HG02970 (cell line): ENCODE results near the gene CATSPER1.

Experiments used
- ATAC-seq: cut with Tn5 transposase; IDR thresholded peaks from one replicate; pipeline ENCODE4 v1.9.1; 2021; ENCODE audit warnings: mild to moderate bottlenecking, moderate library complexity, moderate number of reproducible peaks; ENCODE audit not compliant: unreplicated experiment, low FRiP score

CATSPER1 gene

GRCh38 chr11:66006134-66006890, 20.0 kb downstream of the CATSPER1 start:
- no peak for ATAC-seq

- ATAC-seq = no peak
Measured at GRCh38 chr11:66004186-66004585, 22.1 kb downstream of the CATSPER1 start.

GRCh38 chr11:66003291-66003690, 23.0 kb downstream of the CATSPER1 start:
- ATAC-seq = no peak

- peak; percentile 41 for ATAC-seq
Measured at GRCh38 chr11:66002648-66003225, 23.5 kb downstream of the CATSPER1 start.

- ATAC-seq = peak; percentile 77
Measured at GRCh38 chr11:66001942-66002647, 24.2 kb downstream of the CATSPER1 start, which contains the start of the genes BANF1 and EIF1AD. TSS of gene BANF1 (plus strand) at chr11:66002503. CDS start at chr11:66003251, 748 bp downstream. TSS of gene EIF1AD (minus strand) at chr11:66002157. CDS start at chr11:66000389, 1,768 bp downstream.

GRCh38 chr11:65997286-65997685, 29.0 kb downstream of the CATSPER1 start:
- ATAC-seq = no peak

GRCh38 chr11:65992056-65992455, 34.2 kb downstream of the CATSPER1 start:
- no peak for ATAC-seq

GRCh38 chr11:65988791-65989592, 37.3 kb downstream of the CATSPER1 start:
- peak; percentile 88 for ATAC-seq

GRCh38 chr11:65987336-65987735, 38.9 kb downstream of the CATSPER1 start:
- no peak for ATAC-seq

- ATAC-seq = no peak
Measured at GRCh38 chr11:65983589-65983987, 42.7 kb downstream of the CATSPER1 start.

GRCh38 chr11:65982824-65983588, 43.3 kb downstream of the CATSPER1 start:
- no peak for ATAC-seq

- no peak for ATAC-seq
Measured at GRCh38 chr11:65981972-65982823, 44.1 kb downstream of the CATSPER1 start.

GRCh38 chr11:65981101-65981740, 45.1 kb downstream of the CATSPER1 start:
- no peak for ATAC-seq

GRCh38 chr11:65979261-65979759, 47.0 kb downstream of the CATSPER1 start:
- ATAC-seq = no peak

- no peak for ATAC-seq
Measured at GRCh38 chr11:65978391-65979238, 47.7 kb downstream of the CATSPER1 start.

GRCh38 chr11:65977621-65978390, 48.5 kb downstream of the CATSPER1 start:
- ATAC-seq = no peak
